Activated naive CD4-positive, alpha-beta T cell (primary cell): Measurements from ENCODE around the gene INTS2.
"Not testable (repeated sequence)": the region's sequence is repeated elsewhere in the genome, so short reads cannot be mapped to it uniquely, and the experiment has no call there.

ENCODE experiments used
- DNase-seq, 4 experiments: peaks; one replicate each; lab custom pipeline; 2025; lab: John Stamatoyannopoulos, UW

The INTS2 gene

GRCh38 chr17:61849674-61850073 lies 78.1 kb downstream of the INTS2 start:
- no peak for DNase-seq

DNA sequence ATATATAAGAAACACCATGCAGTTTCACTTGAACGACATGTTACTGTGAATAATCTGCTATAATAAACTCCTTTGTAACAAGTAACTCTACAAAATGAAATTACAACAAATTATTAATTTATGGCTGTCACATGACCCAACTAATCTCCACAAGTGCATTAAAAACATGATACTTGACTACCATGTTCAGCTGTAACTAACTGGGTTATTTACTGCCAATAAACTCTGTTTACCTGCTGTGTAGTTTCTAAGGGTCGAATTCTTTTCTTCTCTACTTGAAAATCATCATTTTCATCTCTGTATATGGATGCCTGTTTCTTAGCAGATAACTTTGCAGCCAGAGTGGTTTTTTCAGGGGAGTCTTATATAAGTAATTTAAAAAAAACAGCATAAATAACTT lies 78.9 kb downstream of the INTS2 start:
- no peak for DNase-seq

DNA sequence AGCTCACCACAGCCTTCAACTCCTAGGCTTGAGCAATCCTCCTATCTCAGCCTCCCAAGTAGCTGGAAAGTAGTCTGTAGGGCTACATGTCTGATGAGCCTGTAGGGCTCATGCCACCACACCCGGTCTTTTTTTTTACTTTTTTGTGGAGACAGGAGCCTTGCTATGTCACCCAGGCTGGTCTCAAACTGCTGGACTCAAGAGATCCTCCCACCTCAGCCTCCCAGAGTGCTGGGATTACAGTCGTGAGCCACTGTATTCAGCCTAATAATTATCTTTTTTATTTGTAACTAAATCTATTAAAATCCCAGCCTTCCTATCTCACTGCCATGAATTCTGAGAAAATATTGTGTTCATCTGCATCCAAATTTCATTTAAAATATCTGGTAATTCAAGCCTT lies 79.5 kb downstream of the INTS2 start:
- DNase-seq = no peak

DNA sequence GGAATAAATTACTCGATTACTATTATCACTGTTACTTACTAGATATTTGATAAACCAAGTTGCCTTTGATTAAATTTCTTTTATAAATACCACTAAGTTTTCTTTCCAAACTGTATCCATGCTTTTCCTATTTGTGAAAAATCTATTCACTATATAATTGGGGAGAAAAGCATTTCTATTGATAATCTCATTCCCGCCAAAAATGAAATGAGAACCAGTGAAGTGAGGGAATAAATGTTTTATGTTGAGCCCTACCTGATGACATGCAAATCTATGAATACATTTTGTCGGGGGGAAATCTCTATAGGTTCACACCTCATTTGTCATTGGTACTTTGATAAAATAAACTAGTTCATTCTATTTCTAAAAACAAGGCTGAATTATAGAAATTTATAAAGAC lies 80.1 kb downstream of the INTS2 start:
- DNase-seq = no peak

- no peak for DNase-seq
These were observed 80.9 kb downstream of the INTS2 start for GRCh38 chr17:61846761-61847375.

DNA sequence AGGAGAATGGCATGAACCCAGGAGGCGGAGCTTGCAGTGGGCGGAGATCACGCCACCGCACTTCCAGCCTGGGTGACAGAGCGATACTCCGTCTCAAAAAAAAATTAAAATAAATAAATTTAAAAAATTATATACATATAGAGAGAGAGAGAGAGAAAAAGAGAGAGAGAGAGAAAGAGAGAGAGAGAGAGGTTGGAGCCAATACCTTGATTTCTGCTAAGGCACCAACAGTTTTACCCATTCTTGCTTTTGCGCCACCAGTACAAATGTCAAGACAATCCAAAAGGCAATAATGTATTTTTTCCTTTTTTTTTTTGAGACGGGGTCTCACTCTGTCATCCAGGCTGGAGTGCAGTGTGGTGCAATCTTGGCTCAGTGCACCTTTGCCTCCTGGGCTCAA lies 81.7 kb downstream of the INTS2 start:
- DNase-seq = no peak

- no peak for DNase-seq
These were observed 84.3 kb downstream of the INTS2 start for GRCh38 chr17:61843435-61843834.

- no peak for DNase-seq
These were observed 84.9 kb downstream of the INTS2 start for GRCh38 chr17:61842899-61843298.

- no peak for DNase-seq
These were observed 88.4 kb downstream of the INTS2 start for GRCh38 chr17:61839300-61839786.

DNA sequence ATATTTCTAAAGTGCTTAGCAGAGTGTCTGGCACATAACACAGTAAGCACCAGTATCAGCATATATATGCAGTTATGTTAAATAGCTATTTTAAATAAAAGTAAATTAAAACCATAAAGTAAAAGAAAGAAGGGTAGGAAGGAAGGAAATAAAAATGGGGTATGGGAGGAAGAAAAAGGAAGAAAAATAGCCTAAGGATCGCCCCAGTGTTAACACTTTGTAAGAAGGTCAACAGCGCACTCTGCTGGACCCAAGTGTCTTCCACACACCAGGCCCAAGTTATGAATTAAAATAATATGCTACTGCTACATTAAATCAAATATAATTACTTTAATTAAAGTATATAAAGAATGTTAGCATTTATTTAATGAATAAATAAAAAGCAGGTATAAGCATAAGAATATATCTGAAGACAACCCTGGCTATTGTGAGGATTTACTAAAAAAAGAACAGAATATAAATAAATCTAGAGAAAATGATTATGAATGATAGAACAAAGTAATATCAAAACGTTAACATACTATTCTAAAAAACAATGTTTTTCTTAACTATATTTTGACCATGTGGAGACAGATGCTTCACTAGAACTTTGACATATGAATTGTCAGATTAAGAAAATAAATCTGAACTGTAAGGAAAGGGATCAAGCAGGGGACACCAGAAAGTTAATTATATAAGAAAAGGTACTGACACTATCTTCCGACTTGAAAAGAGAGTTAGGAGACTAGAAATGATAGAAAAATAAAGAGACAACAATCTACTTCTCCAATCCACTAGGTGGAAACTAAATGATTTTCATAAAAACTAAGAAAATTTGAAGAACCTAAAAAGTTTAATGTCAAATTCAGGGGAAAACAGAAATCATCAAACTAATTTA lies 90.4 kb downstream of the INTS2 start:
- DNase-seq = peak in 2 of 4 experiments; percentile 1 to 10

DNA sequence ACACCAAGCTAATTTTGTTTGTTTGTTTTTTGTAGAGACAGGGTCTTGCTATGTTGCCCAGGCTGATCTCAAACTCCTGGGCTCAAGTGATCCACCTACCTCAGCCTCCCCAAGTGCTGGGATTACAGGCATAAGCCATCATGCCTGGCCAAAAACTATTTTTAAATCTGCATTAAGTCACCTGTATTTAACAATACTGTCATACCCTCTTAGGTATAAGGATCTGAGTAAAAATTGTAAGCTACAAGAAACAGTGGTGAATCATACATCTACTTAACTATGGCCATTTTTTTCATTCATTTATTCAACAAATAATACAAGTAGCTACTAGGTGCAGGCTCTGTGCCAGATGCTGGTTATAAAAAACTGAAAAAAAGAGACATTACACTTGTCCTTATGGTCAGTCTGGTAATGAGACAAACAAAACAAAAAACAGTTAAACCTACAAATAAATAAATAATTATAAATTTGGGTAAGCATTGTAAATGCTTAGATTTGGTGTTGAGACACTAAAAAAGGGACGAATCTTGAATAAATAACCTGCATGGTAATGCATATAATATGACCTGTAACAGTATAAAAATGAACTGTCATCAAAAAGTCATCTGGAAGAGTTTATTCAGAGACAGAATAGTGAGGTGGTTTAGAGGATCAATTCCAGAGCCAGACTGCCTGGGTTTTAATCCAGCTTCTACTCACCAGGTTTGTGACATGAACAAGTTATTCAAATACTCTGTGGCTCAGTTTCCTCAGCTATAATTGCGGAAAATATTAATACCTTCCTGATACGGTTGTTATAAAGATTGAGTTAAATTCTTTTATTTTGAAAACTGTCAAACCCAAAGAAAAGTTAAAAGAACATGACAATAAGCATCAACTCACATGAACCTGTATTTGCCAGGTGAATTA lies 91.3 kb downstream of the INTS2 start:
- DNase-seq = no peak

DNA sequence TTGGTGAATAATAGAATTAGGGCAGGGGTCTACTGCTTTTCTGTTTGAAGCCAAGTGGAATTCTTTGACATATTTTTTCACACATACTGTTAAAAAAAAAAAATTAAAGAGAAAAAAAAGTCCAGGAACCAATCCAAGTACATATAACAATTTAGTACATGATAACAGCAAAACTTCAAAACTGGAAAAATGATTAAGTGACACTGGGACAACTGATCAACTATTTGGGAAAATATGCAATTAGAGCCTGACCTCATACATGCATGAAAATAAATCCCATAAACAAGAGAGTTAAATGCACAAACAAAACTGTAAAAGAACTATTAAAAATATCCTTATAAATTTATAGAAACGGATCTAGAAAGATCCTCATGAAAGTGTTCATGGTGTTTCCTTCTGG lies 92.2 kb downstream of the INTS2 start:
- no peak for DNase-seq

GRCh38 chr17:61834610-61835009 lies 93.2 kb downstream of the INTS2 start:
- DNase-seq = no peak

DNA sequence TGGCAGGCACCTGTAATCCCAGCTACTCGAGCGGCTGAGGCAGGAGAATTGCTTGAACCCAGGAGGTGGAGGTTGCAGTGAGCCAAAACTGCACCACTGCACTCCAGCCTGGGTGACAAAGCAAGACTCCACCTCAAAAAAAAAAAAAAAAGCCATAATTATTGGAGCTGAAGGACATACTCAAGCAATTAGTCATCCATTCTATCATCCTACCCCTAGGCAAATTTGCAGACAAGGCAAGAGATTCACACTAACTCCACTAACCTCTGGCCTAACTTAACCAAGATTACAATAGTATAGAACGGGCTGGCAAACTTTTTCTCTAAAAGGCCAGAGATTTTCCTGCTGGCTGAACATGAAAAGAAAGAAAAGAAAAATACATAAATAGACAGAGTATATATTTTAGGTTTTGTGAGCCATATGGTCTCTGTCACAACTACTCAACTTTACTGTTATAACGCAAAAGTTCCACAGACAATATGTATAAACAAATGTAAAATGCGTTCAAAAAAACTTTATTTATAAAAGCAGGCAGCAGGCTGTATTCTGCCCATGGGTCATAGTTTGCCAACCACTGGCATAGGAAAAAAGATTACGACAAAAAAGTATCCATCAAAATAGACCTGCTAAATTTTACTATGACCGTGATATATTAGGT lies 94.1 kb downstream of the INTS2 start:
- no peak for DNase-seq

DNA sequence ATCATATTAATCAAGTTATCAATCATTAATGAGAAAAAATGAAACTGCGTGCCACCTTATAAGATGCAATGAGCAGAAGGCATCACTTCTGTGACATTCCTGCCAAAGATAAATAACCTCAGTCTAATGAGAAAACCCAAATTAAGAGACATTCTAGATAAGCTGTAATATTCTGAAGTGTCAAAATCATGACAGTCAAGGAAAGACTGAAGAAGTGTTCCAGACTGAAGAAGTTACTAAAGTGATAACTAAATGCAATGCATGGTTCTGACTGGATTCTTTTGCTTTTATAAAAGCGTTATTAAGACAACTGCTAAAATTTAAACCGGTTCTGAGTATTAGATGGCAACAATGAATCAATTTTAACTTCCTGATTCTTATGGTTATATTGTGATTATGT lies 95.3 kb downstream of the INTS2 start:
- DNase-seq = no peak

DNA sequence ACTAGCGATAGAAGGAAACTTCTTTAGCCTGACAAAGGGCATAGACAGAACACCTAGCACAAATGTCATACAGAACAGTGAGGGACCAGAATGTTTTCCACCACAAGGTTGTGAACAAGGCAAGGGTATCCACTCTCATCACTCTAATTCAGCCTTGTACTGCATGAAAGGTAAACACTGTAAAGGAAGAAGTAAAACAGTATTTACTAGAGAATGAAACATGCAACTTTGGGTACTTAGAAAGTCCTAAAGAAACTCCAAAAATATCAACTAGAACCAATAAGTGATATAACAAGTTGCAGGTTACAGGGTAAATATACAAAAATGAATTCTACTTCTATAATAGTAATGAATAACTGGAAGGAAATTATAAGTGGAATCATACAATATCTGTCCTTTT lies 96.7 kb downstream of the INTS2 start:
- DNase-seq = no peak

GRCh38 chr17:61828694-61829093 lies 99.1 kb downstream of the INTS2 start:
- DNase-seq = no peak

- no peak for DNase-seq
These were observed 100.0 kb downstream of the INTS2 start for GRCh38 chr17:61827649-61828395.

DNA sequence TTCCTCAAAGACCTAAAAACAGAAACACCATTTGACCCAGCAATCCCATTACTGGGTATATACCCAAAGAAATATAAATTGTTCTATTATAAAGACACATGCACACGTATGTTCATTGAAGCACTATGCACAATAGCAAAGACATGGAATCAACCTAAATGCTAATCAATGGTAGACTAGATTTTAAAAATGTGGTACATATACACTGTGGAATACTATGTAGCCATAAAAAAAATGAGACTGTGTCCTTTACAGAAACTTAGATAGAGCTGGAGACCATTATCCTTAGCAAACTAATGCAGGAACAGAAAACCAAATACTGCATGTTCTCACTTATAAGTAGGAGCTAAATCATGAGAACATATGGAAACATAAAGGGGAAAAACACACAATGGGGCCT lies 100.9 kb downstream of the INTS2 start:
- DNase-seq = not testable (repeated sequence)

DNA sequence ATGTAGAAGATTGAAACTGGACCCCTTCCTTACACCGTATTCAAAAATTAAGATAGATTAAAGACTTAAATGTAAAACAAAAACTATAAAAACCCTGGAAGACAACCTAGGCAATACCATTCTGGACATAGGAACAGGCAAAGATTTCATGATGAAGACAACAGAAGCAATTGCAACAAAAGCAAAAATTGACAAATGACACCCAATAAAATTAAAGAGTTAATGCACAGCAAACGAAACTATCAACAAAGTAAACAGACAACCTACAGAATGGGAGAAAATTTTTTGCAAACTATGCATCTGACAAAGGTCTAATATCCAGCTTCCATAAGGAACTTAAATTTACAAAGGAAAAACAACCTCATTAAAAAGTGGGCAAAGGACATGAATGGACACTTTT lies 101.6 kb downstream of the INTS2 start:
- not testable (repeated sequence) for DNase-seq
